ENCODE data around the gene CAMSAP3.

CAMSAP3 gene

DNA sequence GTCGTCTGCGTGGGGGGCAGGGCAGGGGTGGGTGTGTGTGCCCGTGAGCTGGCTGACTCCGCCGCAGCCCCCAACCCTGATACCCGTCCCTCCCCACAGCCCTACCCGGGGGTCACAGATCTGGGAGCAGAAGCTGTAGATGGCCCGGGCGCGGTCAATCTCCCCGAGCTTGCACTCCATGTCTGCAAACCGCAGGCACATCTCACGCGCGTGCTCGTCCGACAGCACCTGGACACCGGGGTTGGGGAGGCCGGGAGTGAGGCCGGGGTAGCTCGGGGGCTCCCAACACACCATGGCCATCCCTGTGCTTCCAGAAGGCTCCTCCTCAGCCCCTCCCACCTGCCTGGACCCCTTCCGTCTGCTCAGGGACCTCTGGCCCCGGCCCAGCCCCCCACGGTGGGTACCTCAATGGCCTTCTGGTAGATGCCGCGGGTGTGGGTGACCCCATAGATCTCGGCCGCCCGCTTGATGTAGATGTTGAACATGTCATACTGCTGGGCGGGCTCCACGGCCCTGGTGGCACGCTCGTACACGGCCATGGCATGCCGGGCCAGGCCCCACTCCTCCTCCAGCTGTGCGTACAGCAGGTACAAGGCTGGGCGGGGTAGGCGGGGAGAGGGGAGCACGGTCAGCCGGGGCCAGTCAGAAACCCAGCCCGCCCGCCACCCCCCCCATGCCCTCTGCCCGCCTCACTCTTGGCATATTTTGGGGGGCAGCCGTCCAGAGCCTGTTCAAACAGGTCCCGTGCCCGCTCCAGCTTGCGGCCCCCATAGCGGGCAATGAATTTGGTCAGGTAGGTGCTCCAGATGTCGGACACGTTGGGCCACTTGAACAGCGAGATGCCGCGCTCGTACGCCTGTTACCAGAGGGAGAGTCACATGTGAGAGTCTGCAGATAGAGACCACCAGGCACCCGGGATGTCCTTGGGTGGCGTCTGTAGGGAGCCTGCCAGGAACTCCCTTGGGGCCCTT is 25.1 kb downstream of the CAMSAP3 start:
- no peaks in the 10 kb centered on the region for H3K4me1 ChIP-seq (ENCODE audit: control insufficient read depth, insufficient read depth, low read length)
- no peaks in the 10 kb centered on the region for H3K27me3 ChIP-seq (ENCODE audit: control insufficient read depth, insufficient read depth, low read length, poor library complexity, severe bottlenecking)
- WGBS, 2 experiments = 94 to 96% methylated on average over 57 of the region's 57 CpGs
- peaks cover 28% of the 10 kb centered on the region for H3K36me3 ChIP-seq (ENCODE audit: control insufficient read depth, insufficient read depth, low read length)
- H3K4me3 ChIP-seq (ENCODE audit: insufficient read depth, low read depth, low read length) = no peak overlapping the region
- no peaks in the 10 kb centered on the region for H3K9me3 ChIP-seq (ENCODE audit: control insufficient read depth, low read length)
- H3K27ac ChIP-seq (ENCODE audit: insufficient read depth, low read depth, low read length, poor library complexity, severe bottlenecking) = no peak overlapping the region

DNA sequence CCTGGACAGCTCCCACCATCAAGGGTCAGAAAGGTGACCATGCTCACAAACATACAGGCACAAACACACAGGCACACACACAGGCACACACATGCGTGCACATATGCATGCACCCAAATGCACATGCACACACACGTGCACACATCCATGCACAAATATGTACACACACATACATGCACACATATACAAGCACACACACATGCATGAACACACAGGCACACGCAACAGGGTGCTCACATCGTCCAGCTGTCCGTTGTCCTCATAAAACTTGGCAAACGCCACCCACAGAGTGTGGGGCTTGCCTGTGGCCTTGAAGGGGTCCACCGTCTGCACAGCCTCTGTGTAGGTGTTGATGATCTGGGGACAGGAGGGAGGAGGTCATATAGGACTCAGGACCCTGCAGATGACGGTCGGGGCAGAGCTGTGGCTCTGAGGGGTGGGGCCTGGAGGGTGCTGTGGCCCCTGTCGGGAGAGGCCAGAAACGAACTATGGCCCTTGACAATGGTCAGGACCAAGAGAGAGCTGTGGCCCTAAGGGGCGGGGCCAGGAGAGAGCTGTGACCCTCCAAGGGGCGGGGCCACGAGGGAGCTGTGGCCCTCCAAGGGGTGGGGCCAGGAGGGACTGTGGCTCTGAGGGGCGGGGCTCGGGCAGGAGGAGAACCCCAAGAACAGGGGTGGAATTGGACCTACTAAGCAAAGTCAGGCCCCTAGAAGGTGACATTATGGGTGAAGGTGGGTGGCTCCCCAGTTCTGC is 27.4 kb downstream of the CAMSAP3 start:
- Histone ChIP-seq H3K4me3 (ENCODE audit: insufficient read depth, low read depth, low read length) (no peak overlapping the region), H3K4me1 (ENCODE audit: control insufficient read depth, insufficient read depth, low read length) (no peaks in the 10 kb centered on the region), H3K36me3 (ENCODE audit: control insufficient read depth, insufficient read depth, low read length) (peaks cover 33% of the 10 kb centered on the region), H3K9me3 (ENCODE audit: control insufficient read depth, low read length) (no peaks in the 10 kb centered on the region), H3K27ac (ENCODE audit: insufficient read depth, low read depth, low read length, poor library complexity, severe bottlenecking) (no peak overlapping the region), H3K27me3 (ENCODE audit: control insufficient read depth, insufficient read depth, low read length, poor library complexity, severe bottlenecking) (no peaks in the 10 kb centered on the region)
- 92 to 94% methylated on average over 16 of the region's 16 CpGs for WGBS, 2 experiments

DNA sequence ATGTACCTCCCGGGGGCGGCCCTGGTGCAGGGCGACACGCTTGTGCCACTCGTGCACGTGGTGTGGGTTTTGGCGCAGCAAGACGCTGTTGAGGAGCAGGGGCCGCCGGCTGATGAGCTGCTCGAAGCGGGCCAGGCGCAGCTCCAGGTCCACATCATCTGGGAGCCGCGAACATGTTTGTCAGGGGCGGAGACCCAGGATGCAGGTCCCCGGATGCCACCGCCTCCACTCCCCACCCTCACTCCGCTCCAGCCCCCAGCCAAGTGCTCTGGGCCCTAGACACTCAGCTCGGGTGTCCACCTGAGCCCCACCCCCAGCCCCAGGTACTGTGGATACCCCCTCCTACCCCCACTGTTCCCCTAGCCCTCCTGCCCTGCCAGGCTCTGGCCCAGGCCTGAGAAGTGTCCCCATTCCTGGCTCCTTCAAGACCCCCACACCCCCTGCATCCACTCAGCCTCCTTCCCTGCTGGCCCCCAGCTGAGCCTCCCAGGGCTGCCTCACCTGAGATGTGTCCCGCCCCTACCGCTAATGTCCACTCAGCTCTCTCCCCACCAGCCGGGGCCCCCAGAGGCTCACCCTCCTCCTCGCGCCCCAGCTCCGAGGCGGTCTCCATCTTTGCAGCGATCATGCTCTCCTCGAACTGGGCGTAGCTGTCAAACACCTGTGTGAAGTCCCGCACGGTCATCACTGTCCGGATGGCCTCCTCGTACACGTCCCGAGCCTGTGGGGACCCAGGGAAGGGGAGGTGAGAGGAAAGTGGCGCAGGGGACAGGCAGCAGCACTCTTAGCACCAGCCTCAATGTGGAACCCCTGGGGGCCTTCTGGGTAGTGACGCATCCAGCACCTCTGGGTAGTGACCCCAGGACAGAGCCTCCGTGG is 28.3 kb downstream of the CAMSAP3 start:
- peaks cover 6% of the 10 kb centered on the region for H3K4me1 ChIP-seq (ENCODE audit: control insufficient read depth, insufficient read depth, low read length)
- no peaks in the 10 kb centered on the region for H3K27me3 ChIP-seq (ENCODE audit: control insufficient read depth, insufficient read depth, low read length, poor library complexity, severe bottlenecking)
- H3K4me3 ChIP-seq (ENCODE audit: insufficient read depth, low read depth, low read length) = no peak overlapping the region
- H3K9me3 ChIP-seq (ENCODE audit: control insufficient read depth, low read length) = no peaks in the 10 kb centered on the region
- no peak overlapping the region for H3K27ac ChIP-seq (ENCODE audit: insufficient read depth, low read depth, low read length, poor library complexity, severe bottlenecking)
- 93 to 94% methylated on average over 39 of the region's 39 CpGs for WGBS, 2 experiments
- H3K36me3 ChIP-seq (ENCODE audit: control insufficient read depth, insufficient read depth, low read length) = peaks cover 33% of the 10 kb centered on the region

DNA sequence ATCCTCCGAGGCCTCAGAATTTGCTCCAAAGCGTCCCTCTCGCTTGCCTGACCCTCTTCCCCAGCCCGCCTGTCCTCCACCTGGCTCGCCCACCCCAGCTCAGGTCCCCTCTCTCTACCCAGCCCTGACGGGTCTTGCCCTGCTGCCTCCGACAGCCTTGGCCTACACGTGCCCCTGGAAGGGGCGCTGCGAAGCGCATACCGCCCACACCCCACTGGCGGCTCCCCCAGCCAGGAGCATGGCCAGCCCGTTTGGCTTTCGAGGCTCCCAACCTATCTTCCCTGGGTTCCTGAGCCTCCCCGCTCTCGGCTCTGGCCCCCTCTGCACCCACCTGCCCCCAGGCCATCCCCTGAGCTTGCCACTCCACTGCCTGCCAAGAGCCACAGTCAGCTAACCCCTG is 29.1 kb downstream of the CAMSAP3 start:
- H3K36me3 ChIP-seq (ENCODE audit: control insufficient read depth, insufficient read depth, low read length) = peaks cover 33% of the 10 kb centered on the region
- H3K27ac ChIP-seq (ENCODE audit: insufficient read depth, low read depth, low read length, poor library complexity, severe bottlenecking) = no peak overlapping the region
- H3K27me3 ChIP-seq (ENCODE audit: control insufficient read depth, insufficient read depth, low read length, poor library complexity, severe bottlenecking) = no peaks in the 10 kb centered on the region
- peaks cover 6% of the 10 kb centered on the region for H3K4me1 ChIP-seq (ENCODE audit: control insufficient read depth, insufficient read depth, low read length)
- WGBS, 2 experiments = 93 to 95% methylated on average over 17 of the region's 17 CpGs
- no peak overlapping the region for H3K4me3 ChIP-seq (ENCODE audit: insufficient read depth, low read depth, low read length)
- H3K9me3 ChIP-seq (ENCODE audit: control insufficient read depth, low read length) = no peaks in the 10 kb centered on the region

DNA sequence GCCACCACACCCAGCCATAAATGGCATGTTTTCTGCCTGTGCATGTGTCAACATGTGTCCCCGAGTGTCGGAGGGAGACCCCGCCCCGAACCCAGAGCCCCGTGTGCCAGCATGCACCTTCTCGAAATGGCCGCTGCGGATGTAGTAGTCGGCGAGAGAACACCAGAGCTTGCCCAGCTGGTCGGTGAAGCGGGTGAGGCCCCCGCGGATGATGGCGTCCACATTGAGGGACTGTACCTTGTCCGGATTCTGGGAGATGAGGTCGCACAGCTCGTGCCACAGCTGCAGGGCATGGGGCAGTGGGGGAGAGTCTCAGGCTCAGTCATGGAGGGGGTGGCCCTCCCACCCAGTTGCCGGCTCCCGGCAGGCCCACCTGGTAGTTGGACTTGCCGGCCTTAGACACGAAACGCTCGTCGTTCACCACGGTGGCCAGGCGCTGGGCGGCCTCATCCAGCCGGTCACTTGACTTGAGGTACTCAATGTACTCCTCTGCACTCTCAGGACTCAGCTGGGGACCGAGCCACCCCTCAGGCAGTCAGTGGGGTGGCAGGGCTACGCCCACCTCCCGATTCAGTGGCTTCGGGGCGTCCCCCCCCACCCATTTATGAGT is 30.2 kb downstream of the CAMSAP3 start:
- H3K4me1 ChIP-seq (ENCODE audit: control insufficient read depth, insufficient read depth, low read length) = peaks cover 11% of the 10 kb centered on the region
- no peaks in the 10 kb centered on the region for H3K9me3 ChIP-seq (ENCODE audit: control insufficient read depth, low read length)
- no peaks in the 10 kb centered on the region for H3K27me3 ChIP-seq (ENCODE audit: control insufficient read depth, insufficient read depth, low read length, poor library complexity, severe bottlenecking)
- H3K36me3 ChIP-seq (ENCODE audit: control insufficient read depth, insufficient read depth, low read length) = peaks cover 26% of the 10 kb centered on the region
- no peak overlapping the region for H3K27ac ChIP-seq (ENCODE audit: insufficient read depth, low read depth, low read length, poor library complexity, severe bottlenecking)
- H3K4me3 ChIP-seq (ENCODE audit: insufficient read depth, low read depth, low read length) = no peak overlapping the region
- 96% methylated on average over 34 of the region's 34 CpGs for WGBS, 2 experiments

DNA sequence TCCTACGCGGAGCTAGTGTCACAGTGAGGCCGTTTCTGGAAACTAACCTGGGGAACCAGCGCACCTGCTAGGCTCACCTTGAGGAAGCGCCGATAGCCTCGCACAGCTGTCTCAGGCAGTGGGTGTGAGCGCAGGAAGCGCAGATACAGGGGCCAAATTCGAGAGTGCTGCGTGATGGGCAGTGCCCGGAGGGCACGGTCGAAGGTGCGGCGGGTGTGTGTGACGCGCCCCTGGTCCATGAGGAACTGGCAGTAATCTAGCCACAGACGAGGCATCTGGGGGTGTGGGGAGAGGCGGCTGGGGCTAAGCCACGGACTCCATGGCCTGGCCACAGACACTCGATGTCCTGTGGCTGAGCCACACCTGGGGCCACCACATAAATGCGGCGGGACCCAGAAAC is 31.5 kb downstream of the CAMSAP3 start:
- WGBS, 2 experiments = 92% methylated on average over 24 of the region's 24 CpGs
- Histone ChIP-seq H3K4me3 (ENCODE audit: insufficient read depth, low read depth, low read length) (no peak overlapping the region), H3K4me1 (ENCODE audit: control insufficient read depth, insufficient read depth, low read length) (peaks cover 13% of the 10 kb centered on the region), H3K36me3 (ENCODE audit: control insufficient read depth, insufficient read depth, low read length) (peaks cover 21% of the 10 kb centered on the region), H3K27me3 (ENCODE audit: control insufficient read depth, insufficient read depth, low read length, poor library complexity, severe bottlenecking) (no peaks in the 10 kb centered on the region), H3K27ac (ENCODE audit: insufficient read depth, low read depth, low read length, poor library complexity, severe bottlenecking) (no peak overlapping the region), H3K9me3 (ENCODE audit: control insufficient read depth, low read length) (no peaks in the 10 kb centered on the region)

DNA sequence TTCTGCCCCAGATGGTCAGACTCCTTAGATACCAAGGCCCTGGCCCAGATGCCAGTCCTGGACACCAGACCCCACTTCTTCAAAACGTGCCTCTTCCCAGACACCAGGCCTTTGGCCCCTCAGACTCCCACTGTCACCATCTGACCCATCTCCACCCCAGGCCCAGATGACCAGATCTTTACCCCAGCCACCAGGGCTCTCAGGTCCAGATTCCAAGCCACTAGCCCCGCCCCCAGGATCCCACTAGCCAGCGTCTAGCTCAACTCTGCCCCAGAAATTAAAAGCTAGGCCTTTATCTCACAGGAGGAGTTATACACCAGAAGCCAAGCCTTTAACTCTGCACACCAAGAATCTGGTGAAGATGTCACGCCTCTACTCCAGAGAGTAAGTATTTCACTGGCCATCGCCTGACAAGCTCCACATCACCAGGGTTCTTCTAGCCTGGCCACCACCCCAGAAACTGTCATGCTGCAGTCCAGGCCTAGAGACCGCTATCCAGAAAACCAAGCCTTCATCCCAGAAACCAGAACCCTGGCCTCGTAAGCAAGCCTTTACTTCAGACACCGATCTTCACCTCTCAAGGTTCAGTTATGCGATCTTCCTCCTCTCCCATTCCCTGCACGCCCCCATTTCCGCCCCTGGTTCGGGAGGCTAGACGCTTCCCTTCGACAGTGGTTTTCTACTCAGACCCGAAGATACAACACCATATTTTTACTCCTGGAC is 33.1 kb downstream of the CAMSAP3 start:
- WGBS, 2 experiments = 9 to 10% methylated on average over 15 of the region's 15 CpGs
- Histone ChIP-seq H3K27ac (ENCODE audit: insufficient read depth, low read depth, low read length, poor library complexity, severe bottlenecking) (peak overlapping the region; percentile 12), H3K36me3 (ENCODE audit: control insufficient read depth, insufficient read depth, low read length) (peaks cover 8% of the 10 kb centered on the region), H3K4me1 (ENCODE audit: control insufficient read depth, insufficient read depth, low read length) (peaks cover 13% of the 10 kb centered on the region), H3K27me3 (ENCODE audit: control insufficient read depth, insufficient read depth, low read length, poor library complexity, severe bottlenecking) (no peaks in the 10 kb centered on the region), H3K4me3 (ENCODE audit: insufficient read depth, low read depth, low read length) (peak overlapping the region; percentile 100), H3K9me3 (ENCODE audit: control insufficient read depth, low read length) (no peaks in the 10 kb centered on the region)

DNA sequence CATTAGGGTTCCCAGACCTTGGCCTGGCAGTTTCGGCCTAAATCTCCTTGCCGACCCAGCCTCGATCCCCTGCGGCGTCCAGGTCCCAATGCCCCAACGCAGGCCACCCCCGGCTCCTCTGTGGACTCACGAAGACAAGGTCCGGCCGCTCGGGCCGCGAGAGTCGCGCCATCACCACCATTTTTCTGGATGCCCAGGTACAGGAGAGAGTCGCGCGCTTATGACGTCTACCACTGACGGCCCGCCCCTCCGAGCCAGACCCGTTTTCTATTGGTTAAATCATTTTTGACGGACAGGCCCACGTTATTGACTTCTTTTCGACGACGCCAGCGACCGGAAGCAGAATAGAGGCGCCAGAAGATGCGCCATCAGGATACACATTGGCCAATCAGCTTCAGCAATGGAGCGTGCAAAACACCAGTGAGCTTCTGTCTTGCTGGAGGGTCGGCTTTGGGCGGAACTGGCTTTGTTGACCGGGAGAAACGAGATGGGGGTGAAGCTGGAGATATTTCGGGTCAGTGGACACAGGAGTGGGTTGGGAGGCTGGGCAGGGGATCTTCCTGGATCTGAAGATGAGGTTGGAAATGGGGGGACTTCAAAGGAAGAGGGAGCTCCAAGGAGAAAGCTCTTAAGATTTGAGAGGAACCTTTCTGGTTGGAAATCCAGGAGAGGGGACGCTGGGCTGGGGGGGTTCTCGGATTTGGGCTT is 33.8 kb downstream of the CAMSAP3 start, which contains the start of the genes PET100 and XAB2:
Gene PET100 (plus strand): TSS at position 447 of the 708 bp plus-strand sequence. CDS start 41 bp downstream, at position 488.
Gene XAB2 (minus strand): TSS at position 199 of the 708 bp plus-strand sequence. CDS start 18 bp downstream, at position 181.
- 0% methylated on average over 40 of the region's 40 CpGs for WGBS, 2 experiments
- Histone ChIP-seq H3K27me3 (ENCODE audit: control insufficient read depth, insufficient read depth, low read length, poor library complexity, severe bottlenecking) (peaks cover under 1% of the 10 kb centered on the region), H3K9me3 (ENCODE audit: control insufficient read depth, low read length) (no peaks in the 10 kb centered on the region), H3K36me3 (ENCODE audit: control insufficient read depth, insufficient read depth, low read length) (peaks cover 7% of the 10 kb centered on the region), H3K27ac (ENCODE audit: insufficient read depth, low read depth, low read length, poor library complexity, severe bottlenecking) (peak within 1 kb of the TSS; percentile 64), H3K4me1 (ENCODE audit: control insufficient read depth, insufficient read depth, low read length) (peaks cover 13% of the 10 kb centered on the region), H3K4me3 (ENCODE audit: insufficient read depth, low read depth, low read length) (peak within 1 kb of the TSS; percentile 100)
